Nephron progenitor cell (in vitro differentiated cells): Measurements from ENCODE around the gene DCBLD1.

Experiments used
- DNase-seq: peaks from one replicate; pipeline ENCODE4 v3.0.0; 2021
- H3K27ac Mint-ChIP-seq: 2 replicates; pipeline ENCODE4 v1.8.0; 2021; ENCODE audit warnings: mild to moderate bottlenecking, moderate library complexity, mixed read lengths
- H3K27me3 Mint-ChIP-seq: 2 replicates; pipeline ENCODE4 v1.8.0; 2021; ENCODE audit warnings: mild to moderate bottlenecking, low read depth, mixed read lengths; ENCODE audit not compliant: poor library complexity
- H3K36me3 Mint-ChIP-seq: 2 replicates; pipeline ENCODE4 v1.8.0; 2021; ENCODE audit warnings: low read depth, mixed read lengths
- H3K4me1 Mint-ChIP-seq: 2 replicates; pipeline ENCODE4 v1.8.0; 2021; ENCODE audit warnings: mixed read lengths
- H3K4me3 Mint-ChIP-seq: 2 replicates; pipeline ENCODE4 v1.8.0; 2021; ENCODE audit warnings: mild to moderate bottlenecking, moderate library complexity, mixed read lengths
- H3K9me3 Mint-ChIP-seq: 2 replicates; pipeline ENCODE4 v1.8.0; 2021; ENCODE audit warnings: mild to moderate bottlenecking, moderate library complexity, mixed read lengths
- CTCF ChIP-seq: fragments of 200-600 bp; sonication (generic); IDR thresholded peaks from 2 replicates; pipeline ENCODE4 v1.5.0; 2021; ENCODE audit warnings: antibody characterized with exemption

Gene DCBLD1

GRCh38 chr6:117456998-117457397 is 25.5 kb upstream of the DCBLD1 start:
- no peak for TF ChIP-seq CTCF
- no peak for DNase-seq

GRCh38 chr6:117459204-117459944 is 23.1 kb upstream of the DCBLD1 start:
- Mint-ChIP-seq H3K9me3 (no peaks in the 10 kb centered on the region), H3K27me3 (peaks cover 10% of the 10 kb centered on the region), H3K27ac (no peak overlapping the region), H3K4me1 (no peaks in the 10 kb centered on the region), H3K4me3 (no peak overlapping the region), H3K36me3 (no peaks in the 10 kb centered on the region)
- TF ChIP-seq CTCF = no peak
- DNase-seq = no peak

More at GRCh38 chr6:117456998-117457397, 25.5 kb upstream of the DCBLD1 start:
- H3K36me3 Mint-ChIP-seq = no peaks in the 10 kb centered on the region
- no peak overlapping the region for H3K4me3 Mint-ChIP-seq
- no peaks in the 10 kb centered on the region for H3K9me3 Mint-ChIP-seq
- no peaks in the 10 kb centered on the region for H3K4me1 Mint-ChIP-seq
- H3K27me3 Mint-ChIP-seq = peaks cover 3% of the 10 kb centered on the region
- no peak overlapping the region for H3K27ac Mint-ChIP-seq

GRCh38 chr6:117463762-117464665 is 18.5 kb upstream of the DCBLD1 start:
- peaks cover 11% of the 10 kb centered on the region for H3K27me3 Mint-ChIP-seq
- no peak overlapping the region for H3K27ac Mint-ChIP-seq
- DNase-seq = no peak
- no peak for TF ChIP-seq CTCF
- no peaks in the 10 kb centered on the region for H3K9me3 Mint-ChIP-seq
- H3K4me3 Mint-ChIP-seq = no peak overlapping the region
- no peaks in the 10 kb centered on the region for H3K4me1 Mint-ChIP-seq
- no peaks in the 10 kb centered on the region for H3K36me3 Mint-ChIP-seq

GRCh38 chr6:117464700-117465099 is 17.8 kb upstream of the DCBLD1 start:
- no peak overlapping the region for H3K27ac Mint-ChIP-seq
- DNase-seq = no peak
- TF ChIP-seq CTCF = no peak
- no peak overlapping the region for H3K4me3 Mint-ChIP-seq
- no peaks in the 10 kb centered on the region for H3K9me3 Mint-ChIP-seq
- H3K4me1 Mint-ChIP-seq = no peaks in the 10 kb centered on the region
- H3K36me3 Mint-ChIP-seq = no peaks in the 10 kb centered on the region
- H3K27me3 Mint-ChIP-seq = peaks cover 11% of the 10 kb centered on the region

- Mint-ChIP-seq H3K27me3 (peaks cover 11% of the 10 kb centered on the region), H3K4me1 (no peaks in the 10 kb centered on the region), H3K9me3 (no peaks in the 10 kb centered on the region), H3K4me3 (no peak overlapping the region), H3K27ac (no peak overlapping the region), H3K36me3 (no peaks in the 10 kb centered on the region)
- TF ChIP-seq CTCF = no peak
- no peak for DNase-seq
Measured at GRCh38 chr6:117465691-117466090, 16.8 kb upstream of the DCBLD1 start.
